ENCODE measurements around the gene OGFOD3.

DNA sequence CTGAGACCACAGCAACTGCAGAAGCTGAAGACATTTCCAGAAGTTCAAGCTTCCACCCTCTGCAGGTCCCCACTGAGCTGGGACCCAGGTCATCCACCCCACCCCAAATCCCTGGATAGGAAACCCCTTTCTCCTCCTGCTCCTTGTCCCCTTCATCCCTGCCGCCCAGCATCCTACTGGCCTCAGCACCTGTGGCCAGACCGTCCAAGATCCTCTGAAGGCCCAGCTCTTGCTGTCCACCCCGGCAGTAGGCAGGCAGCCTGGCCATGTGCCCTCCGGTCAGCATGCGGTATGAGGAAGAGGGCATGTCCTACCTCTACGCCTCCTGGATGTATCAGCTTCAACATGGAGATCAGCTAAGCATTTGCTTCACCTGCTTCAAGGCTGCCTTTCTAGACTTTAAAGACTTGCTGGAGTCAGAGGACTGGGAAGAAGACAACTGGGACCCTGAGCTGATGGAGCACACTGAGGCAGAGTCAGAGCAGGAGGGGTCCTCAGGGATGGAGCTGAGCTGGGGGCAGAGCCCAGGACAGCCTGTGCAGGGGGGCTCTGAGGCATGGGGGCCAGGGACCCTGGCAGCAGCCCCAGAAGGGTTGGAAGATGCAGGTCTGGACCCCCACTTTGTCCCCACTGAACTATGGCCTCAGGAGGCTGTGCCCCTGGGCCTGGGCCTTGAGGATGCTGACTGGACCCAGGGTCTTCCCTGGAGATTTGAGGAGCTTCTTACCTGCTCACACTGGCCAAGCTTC lies 56.3 kb downstream of the OGFOD3 start:
- TF ChIP-seq, protein P1, sequence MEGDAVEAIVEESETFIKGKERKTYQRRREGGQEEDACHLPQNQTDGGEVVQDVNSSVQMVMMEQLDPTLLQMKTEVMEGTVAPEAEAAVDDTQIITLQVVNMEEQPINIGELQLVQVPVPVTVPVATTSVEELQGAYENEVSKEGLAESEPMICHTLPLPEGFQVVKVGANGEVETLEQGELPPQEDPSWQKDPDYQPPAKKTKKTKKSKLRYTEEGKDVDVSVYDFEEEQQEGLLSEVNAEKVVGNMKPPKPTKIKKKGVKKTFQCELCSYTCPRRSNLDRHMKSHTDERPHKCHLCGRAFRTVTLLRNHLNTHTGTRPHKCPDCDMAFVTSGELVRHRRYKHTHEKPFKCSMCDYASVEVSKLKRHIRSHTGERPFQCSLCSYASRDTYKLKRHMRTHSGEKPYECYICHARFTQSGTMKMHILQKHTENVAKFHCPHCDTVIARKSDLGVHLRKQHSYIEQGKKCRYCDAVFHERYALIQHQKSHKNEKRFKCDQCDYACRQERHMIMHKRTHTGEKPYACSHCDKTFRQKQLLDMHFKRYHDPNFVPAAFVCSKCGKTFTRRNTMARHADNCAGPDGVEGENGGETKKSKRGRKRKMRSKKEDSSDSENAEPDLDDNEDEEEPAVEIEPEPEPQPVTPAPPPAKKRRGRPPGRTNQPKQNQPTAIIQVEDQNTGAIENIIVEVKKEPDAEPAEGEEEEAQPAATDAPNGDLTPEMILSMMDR (IDR thresholded peaks at IDR 0.05), result no peak
- TF ChIP-seq POLR2A (IDR thresholded peaks at IDR 0.05), result no peak

Data from vagina (tissue), 2 donors.